Mesenchymal stem cell (in vitro differentiated cells and primary cell): ENCODE measurements around the gene HTT.

Experiments used
- DNase-seq: peaks from one replicate; pipeline ENCODE4 v3.0.0-alpha.2; 2013
- H2AFZ ChIP-seq: one replicate; pipeline ENCODE4 v1.6.1; 2013; ENCODE audit warnings: low read depth, mild to moderate bottlenecking, control low read depth, inconsistent platforms, low read length, moderate library complexity
- H2AK5ac ChIP-seq: 2 replicates; pipeline ENCODE4 v1.6.1; 2013; ENCODE audit warnings: low read length, moderate library complexity, mild to moderate bottlenecking, inconsistent platforms; ENCODE audit not compliant: severe bottlenecking
- H2BK120ac ChIP-seq: one replicate; pipeline ENCODE4 v1.6.1; 2013; ENCODE audit warnings: low read depth, mild to moderate bottlenecking, inconsistent platforms, low read length, moderate library complexity
- H2BK12ac ChIP-seq, 2 experiments: one replicate each; pipeline ENCODE4 v1.6.1; 2013; ENCODE audit warnings: inconsistent platforms in 2 of 2, low read length in 2 of 2, mild to moderate bottlenecking in 2 of 2, moderate library complexity in 2 of 2, control low read depth in 1 of 2
- H2BK15ac ChIP-seq: one replicate; pipeline ENCODE4 v1.6.1; 2013; ENCODE audit warnings: mild to moderate bottlenecking, low read depth, inconsistent platforms; ENCODE audit not compliant: poor library complexity, severe bottlenecking
- H2BK5ac ChIP-seq: 2 replicates; pipeline ENCODE4 v1.6.1; 2013; ENCODE audit warnings: low read depth, mild to moderate bottlenecking, low read length, control low read depth, inconsistent platforms; ENCODE audit not compliant: poor library complexity, severe bottlenecking
- H3K14ac ChIP-seq, 2 experiments: one replicate each; pipeline ENCODE4 v1.6.1; 2013; ENCODE audit warnings: inconsistent platforms in 2 of 2, low read length in 2 of 2, control low read depth in 1 of 2, mild to moderate bottlenecking in 1 of 2, moderate library complexity in 1 of 2
- H3K18ac ChIP-seq, 2 experiments: one replicate each; pipeline ENCODE4 v1.6.1; 2013; ENCODE audit warnings: inconsistent platforms in 2 of 2, low read length in 2 of 2, control low read depth in 1 of 2, low read depth in 1 of 2, mild to moderate bottlenecking in 1 of 2
- H3K23ac ChIP-seq, 2 experiments: one replicate each; pipeline ENCODE4 v1.6.1; 2013; ENCODE audit warnings: inconsistent platforms in 2 of 2, low read length in 2 of 2, mild to moderate bottlenecking in 2 of 2, moderate library complexity in 2 of 2, control low read depth in 1 of 2
- H3K27ac ChIP-seq: 2 replicates; pipeline ENCODE4 v1.5.1; 2013; ENCODE audit warnings: mild to moderate bottlenecking, moderate library complexity, low read length, control low read depth, inconsistent platforms; ENCODE audit not compliant: poor library complexity, severe bottlenecking
- H3K27me3 ChIP-seq, 2 experiments: 2 replicates each; pipeline versions ENCODE4 v1.6.1 to v1.7.0; 2013; ENCODE audit warnings: low read length in 2 of 2, mild to moderate bottlenecking in 2 of 2, moderate library complexity in 2 of 2, control low read depth in 1 of 2, inconsistent platforms in 1 of 2; ENCODE audit not compliant: control insufficient read depth in 1 of 2, insufficient read depth in 1 of 2
- H3K36me3 ChIP-seq, 2 experiments: 2 replicates each; pipeline versions ENCODE4 v1.6.1 to v1.7.0; 2013; ENCODE audit warnings: low read length in 2 of 2, control low read depth in 1 of 2, inconsistent platforms in 1 of 2, low read depth in 1 of 2, mild to moderate bottlenecking in 1 of 2; ENCODE audit not compliant: insufficient read depth in 2 of 2, control insufficient read depth in 1 of 2
- H3K4ac ChIP-seq, 2 experiments: one replicate each; pipeline ENCODE4 v1.6.1; 2013; ENCODE audit warnings: inconsistent platforms in 2 of 2, low read length in 2 of 2, mild to moderate bottlenecking in 2 of 2, moderate library complexity in 2 of 2, control low read depth in 1 of 2, low read depth in 1 of 2
- H3K4me1 ChIP-seq: 2 replicates; pipeline ENCODE4 v1.6.1; 2013; ENCODE audit warnings: low read depth, low read length, control low read depth; ENCODE audit not compliant: control insufficient read depth, insufficient read depth
- H3K4me2 ChIP-seq: 2 replicates; pipeline ENCODE4 v1.6.1; 2013; ENCODE audit warnings: low read length, mild to moderate bottlenecking, inconsistent platforms; ENCODE audit not compliant: poor library complexity, severe bottlenecking
- H3K4me3 ChIP-seq, 2 experiments: 2 replicates each; pipeline versions ENCODE4 v1.5.1 to v1.7.0; 2013; ENCODE audit warnings: low read length in 2 of 2, mild to moderate bottlenecking in 2 of 2, control low read depth in 1 of 2, low read depth in 1 of 2; ENCODE audit not compliant: insufficient read depth in 1 of 2
- H3K79me1 ChIP-seq: replicated peaks from 2 replicates; pipeline ENCODE4 v1.6.1; 2013; ENCODE audit warnings: mild to moderate bottlenecking, control low read depth, low read length, inconsistent platforms; ENCODE audit not compliant: poor library complexity, severe bottlenecking
- H3K9ac ChIP-seq: 2 replicates; pipeline ENCODE4 v1.7.0; 2013; ENCODE audit warnings: mild to moderate bottlenecking, low read length, moderate library complexity
- H3K9me3 ChIP-seq: 2 replicates; pipeline ENCODE4 v1.7.0; 2013; ENCODE audit warnings: mild to moderate bottlenecking, low read length; ENCODE audit not compliant: control insufficient read depth
- H4K8ac ChIP-seq: one replicate; pipeline ENCODE4 v1.6.1; 2013; ENCODE audit warnings: inconsistent platforms, mild to moderate bottlenecking, low read length, moderate library complexity
- H4K91ac ChIP-seq: one replicate; pipeline ENCODE4 v1.6.1; 2013; ENCODE audit warnings: mild to moderate bottlenecking, low read length, inconsistent platforms
- WGBS: methylation state at CpG from one replicate; pipeline ENCODE4 v1.1.7; 2013; ENCODE audit warnings: mixed read lengths; 5-methylcytosine and 5-hydroxymethylcytosine counted together

Gene HTT

DNA sequence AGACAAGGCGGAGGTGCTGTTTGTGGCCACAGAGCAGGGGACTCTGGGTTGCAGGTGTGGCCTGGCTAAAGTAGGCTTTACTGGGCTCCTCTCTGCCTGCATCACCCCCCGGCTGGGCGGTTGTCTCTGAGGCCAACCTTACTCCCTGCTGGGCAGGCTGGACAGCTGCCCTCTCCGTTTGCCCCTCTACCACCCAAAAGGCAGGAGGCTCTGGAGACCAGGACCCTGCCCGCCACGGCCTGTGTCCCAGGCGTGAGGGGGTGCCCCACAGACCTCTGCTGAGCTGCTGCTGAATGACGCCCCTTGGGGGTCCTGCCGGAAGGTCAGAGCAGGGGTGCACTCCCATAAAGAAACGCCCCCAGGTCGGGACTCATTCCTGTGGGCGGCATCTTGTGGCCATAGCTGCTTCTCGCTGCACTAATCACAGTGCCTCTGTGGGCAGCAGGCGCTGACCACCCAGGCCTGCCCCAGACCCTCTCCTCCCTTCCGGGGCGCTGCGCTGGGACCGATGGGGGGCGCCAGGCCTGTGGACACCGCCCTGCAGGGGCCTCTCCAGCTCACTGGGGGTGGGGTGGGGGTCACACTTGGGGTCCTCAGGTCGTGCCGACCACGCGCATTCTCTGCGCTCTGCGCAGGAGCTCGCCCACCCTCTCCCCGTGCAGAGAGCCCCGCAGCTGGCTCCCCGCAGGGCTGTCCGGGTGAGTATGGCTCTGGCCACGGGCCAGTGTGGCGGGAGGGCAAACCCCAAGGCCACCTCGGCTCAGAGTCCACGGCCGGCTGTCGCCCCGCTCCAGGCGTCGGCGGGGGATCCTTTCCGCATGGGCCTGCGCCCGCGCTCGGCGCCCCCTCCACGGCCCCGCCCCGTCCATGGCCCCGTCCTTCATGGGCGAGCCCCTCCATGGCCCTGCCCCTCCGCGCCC, 1.1 kb upstream of the HTT start:
- Histone ChIP-seq H3K4me3 (peak overlapping the region; percentile 67 to 76), H3K36me3 (no peaks in the 10 kb centered on the region), H4K8ac (peak overlapping the region; percentile 63), H4K91ac (peak overlapping the region; percentile 70), H2AK5ac (no peak overlapping the region), H2BK15ac (peak overlapping the region; percentile 4), H3K14ac (peak overlapping the region in 1 of 2 experiments; percentile 97), H3K18ac (peak overlapping the region; percentile 49 to 88), H2BK12ac (no peak overlapping the region), H3K79me1 (no peaks in the 10 kb centered on the region), H3K4me2 (peak overlapping the region; percentile 90), H3K27ac (no peak overlapping the region), H3K4me1 (peaks cover 8% of the 10 kb centered on the region), H3K9ac (peak overlapping the region; percentile 77), H2BK120ac (no peak overlapping the region), H2AFZ (peak overlapping the region; percentile 99), H3K23ac (peak overlapping the region in 1 of 2 experiments; percentile 64), H3K9me3 (no peaks in the 10 kb centered on the region), H3K4ac (peak overlapping the region in 1 of 2 experiments; percentile 54), H3K27me3 (peaks cover 0 to 4% of the 10 kb centered on the region in 2 experiments), H2BK5ac (no peak overlapping the region)
- WGBS = 27% methylated on average over 25 of the region's 54 CpGs
- DNase-seq = peak; percentile 29

DNA sequence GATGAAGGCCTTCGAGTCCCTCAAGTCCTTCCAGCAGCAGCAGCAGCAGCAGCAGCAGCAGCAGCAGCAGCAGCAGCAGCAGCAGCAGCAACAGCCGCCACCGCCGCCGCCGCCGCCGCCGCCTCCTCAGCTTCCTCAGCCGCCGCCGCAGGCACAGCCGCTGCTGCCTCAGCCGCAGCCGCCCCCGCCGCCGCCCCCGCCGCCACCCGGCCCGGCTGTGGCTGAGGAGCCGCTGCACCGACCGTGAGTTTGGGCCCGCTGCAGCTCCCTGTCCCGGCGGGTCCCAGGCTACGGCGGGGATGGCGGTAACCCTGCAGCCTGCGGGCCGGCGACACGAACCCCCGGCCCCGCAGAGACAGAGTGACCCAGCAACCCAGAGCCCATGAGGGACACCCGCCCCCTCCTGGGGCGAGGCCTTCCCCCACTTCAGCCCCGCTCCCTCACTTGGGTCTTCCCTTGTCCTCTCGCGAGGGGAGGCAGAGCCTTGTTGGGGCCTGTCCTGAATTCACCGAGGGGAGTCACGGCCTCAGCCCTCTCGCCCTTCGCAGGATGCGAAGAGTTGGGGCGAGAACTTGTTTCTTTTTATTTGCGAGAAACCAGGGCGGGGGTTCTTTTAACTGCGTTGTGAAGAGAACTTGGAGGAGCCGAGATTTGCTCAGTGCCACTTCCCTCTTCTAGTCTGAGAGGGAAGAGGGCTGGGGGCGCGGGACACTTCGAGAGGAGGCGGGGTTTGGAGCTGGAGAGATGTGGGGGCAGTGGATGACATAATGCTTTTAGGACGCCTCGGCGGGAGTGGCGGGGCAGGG, 568 bp downstream of the HTT start:
- H3K27ac ChIP-seq = peak overlapping the region; percentile 93
- no peaks in the 10 kb centered on the region for H3K27me3 ChIP-seq
- no peak overlapping the region for H2AK5ac ChIP-seq
- peak; percentile 92 for DNase-seq
- H3K4me2 ChIP-seq = peak overlapping the region; percentile 91
- H3K79me1 ChIP-seq = peaks cover 3% of the 10 kb centered on the region
- under 1% methylated on average over 39 of the region's 60 CpGs for WGBS
- peak overlapping the region in 1 of 2 experiments; percentile 88 for H3K14ac ChIP-seq
- no peak overlapping the region for H2BK5ac ChIP-seq
- peak overlapping the region in 1 of 2 experiments; percentile 38 for H2BK12ac ChIP-seq
- peak overlapping the region; percentile 64 for H2BK15ac ChIP-seq
- H3K23ac ChIP-seq = peak overlapping the region in 1 of 2 experiments; percentile 57
- peak overlapping the region; percentile 93 for H4K8ac ChIP-seq
- peak overlapping the region; percentile 80 to 88 for H3K18ac ChIP-seq
- peak overlapping the region in 1 of 2 experiments; percentile 89 for H3K4ac ChIP-seq
- H3K9me3 ChIP-seq = no peaks in the 10 kb centered on the region
- peak overlapping the region; percentile 97 to 99 for H3K4me3 ChIP-seq
- no peaks in the 10 kb centered on the region for H3K36me3 ChIP-seq
- H2BK120ac ChIP-seq = no peak overlapping the region
- H3K9ac ChIP-seq = peak overlapping the region; percentile 98
- peaks cover 8% of the 10 kb centered on the region for H3K4me1 ChIP-seq
- peak overlapping the region; percentile 99 for H2AFZ ChIP-seq
- peak overlapping the region; percentile 70 for H4K91ac ChIP-seq

DNA sequence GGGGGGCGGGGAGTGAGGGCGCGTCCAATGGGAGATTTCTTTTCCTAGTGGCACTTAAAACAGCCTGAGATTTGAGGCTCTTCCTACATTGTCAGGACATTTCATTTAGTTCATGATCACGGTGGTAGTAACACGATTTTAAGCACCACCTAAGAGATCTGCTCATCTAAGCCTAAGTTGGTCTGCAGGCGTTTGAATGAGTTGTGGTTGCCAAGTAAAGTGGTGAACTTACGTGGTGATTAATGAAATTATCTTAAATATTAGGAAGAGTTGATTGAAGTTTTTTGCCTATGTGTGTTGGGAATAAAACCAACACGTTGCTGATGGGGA, 1.1 kb downstream of the HTT start:
- Histone ChIP-seq H3K4me2 (peak overlapping the region; percentile 80), H2BK120ac (no peak overlapping the region), H3K9me3 (no peaks in the 10 kb centered on the region), H2BK5ac (no peak overlapping the region), H4K8ac (no peak overlapping the region), H3K4me3 (peak overlapping the region in 1 of 2 experiments; percentile 97), H2AFZ (no peak overlapping the region), H3K14ac (no peak overlapping the region), H3K18ac (no peak overlapping the region), H3K4ac (no peak overlapping the region), H3K4me1 (peaks cover 8% of the 10 kb centered on the region), H4K91ac (no peak overlapping the region), H3K23ac (no peak overlapping the region), H3K9ac (peak overlapping the region; percentile 98), H3K36me3 (no peaks in the 10 kb centered on the region), H2AK5ac (no peak overlapping the region), H3K79me1 (peaks cover 3% of the 10 kb centered on the region), H3K27me3 (no peaks in the 10 kb centered on the region), H2BK12ac (no peak overlapping the region), H3K27ac (no peak overlapping the region), H2BK15ac (no peak overlapping the region)
- whole genome bisulfite sequencing = 4% methylated on average over 7 of the region's 8 CpGs
- DNase-seq = no peak

DNA sequence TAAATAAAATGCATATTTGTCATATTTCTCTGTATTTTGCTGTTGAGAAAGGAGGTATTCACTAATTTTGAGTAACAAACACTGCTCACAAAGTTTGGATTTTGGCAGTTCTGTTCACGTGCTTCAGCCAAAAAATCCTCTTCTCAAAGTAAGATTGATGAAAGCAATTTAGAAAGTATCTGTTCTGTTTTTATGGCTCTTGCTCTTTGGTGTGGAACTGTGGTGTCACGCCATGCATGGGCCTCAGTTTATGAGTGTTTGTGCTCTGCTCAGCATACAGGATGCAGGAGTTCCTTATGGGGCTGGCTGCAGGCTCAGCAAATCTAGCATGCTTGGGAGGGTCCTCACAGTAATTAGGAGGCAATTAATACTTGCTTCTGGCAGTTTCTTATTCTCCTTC, 3.3 kb downstream of the HTT start:
- H3K14ac ChIP-seq = no peak overlapping the region
- H2AK5ac ChIP-seq = no peak overlapping the region
- no peak overlapping the region for H4K91ac ChIP-seq
- H3K4me1 ChIP-seq = peaks cover 8% of the 10 kb centered on the region
- no peak overlapping the region for H3K4me3 ChIP-seq
- H3K36me3 ChIP-seq = no peaks in the 10 kb centered on the region
- H3K4me2 ChIP-seq = no peak overlapping the region
- H3K4ac ChIP-seq = no peak overlapping the region
- H2BK5ac ChIP-seq = no peak overlapping the region
- no peak overlapping the region for H2AFZ ChIP-seq
- no peaks in the 10 kb centered on the region for H3K27me3 ChIP-seq
- no peak overlapping the region for H3K18ac ChIP-seq
- no peak overlapping the region for H4K8ac ChIP-seq
- H2BK15ac ChIP-seq = no peak overlapping the region
- H2BK120ac ChIP-seq = no peak overlapping the region
- H3K9me3 ChIP-seq = no peaks in the 10 kb centered on the region
- H3K9ac ChIP-seq = peak overlapping the region; percentile 45
- H3K27ac ChIP-seq = no peak overlapping the region
- H3K79me1 ChIP-seq = peaks cover 9% of the 10 kb centered on the region
- WGBS = 46% methylated on average over 2 of the region's 2 CpGs
- DNase-seq = no peak
- H3K23ac ChIP-seq = no peak overlapping the region
- no peak overlapping the region for H2BK12ac ChIP-seq
